HL-60 (cell line): ENCODE measurements around the gene CLCA4.

ENCODE experiments used
- DNase-seq, 2 experiments: peaks; one replicate each; pipeline ENCODE4 v3.0.0-alpha.2; 2010 to 2020; ENCODE audit warnings: low read depth in 1 of 2, low spot score in 1 of 2
- H3K27ac ChIP-seq: fragments of 250-450 bp; sonication (Bioruptor Pico); replicated peaks from 2 replicates; pipeline ENCODE4 v1.5.1; 2020; ENCODE audit warnings: mild to moderate bottlenecking, moderate library complexity
- H3K27me3 ChIP-seq: fragments of 250-450 bp; sonication (Bioruptor Pico); 2 replicates; pipeline ENCODE4 v1.5.1; 2021; ENCODE audit warnings: mild to moderate bottlenecking, moderate library complexity; ENCODE audit not compliant: insufficient read depth, poor library complexity, severe bottlenecking
- H3K4me3 ChIP-seq: replicated peaks from 2 replicates; pipeline ENCODE4 v1.5.1; 2011; ENCODE audit warnings: mild to moderate bottlenecking, control low read depth, low read length; ENCODE audit not compliant: insufficient read depth
- GABPA ChIP-seq: IDR thresholded peaks from 2 replicates; pipeline ENCODE4 v1.6.1; 2012; ENCODE audit warnings: low read depth
- POLR2AphosphoS5 ChIP-seq: IDR thresholded peaks from 2 replicates; pipeline ENCODE4 v1.6.1; 2012; ENCODE audit warnings: low read depth
- SPI1 ChIP-seq: IDR thresholded peaks from 2 replicates; pipeline ENCODE4 v1.6.1; 2012; ENCODE audit warnings: low read depth, mild to moderate bottlenecking, borderline replicate concordance
- TF ChIP-seq, protein P1 (sequence below): IDR thresholded peaks from 2 replicates; pipeline ENCODE4 v1.6.1; 2012; ENCODE audit warnings: low read depth; ENCODE audit not compliant: insufficient replicate concordance
- TF ChIP-seq, protein P2 (sequence below): IDR thresholded peaks from one replicate; pipeline ENCODE4 v1.5.1; 2011; ENCODE audit warnings: low read length, control low read depth, inconsistent platforms; ENCODE audit not compliant: insufficient read depth

Gene CLCA4

DNA sequence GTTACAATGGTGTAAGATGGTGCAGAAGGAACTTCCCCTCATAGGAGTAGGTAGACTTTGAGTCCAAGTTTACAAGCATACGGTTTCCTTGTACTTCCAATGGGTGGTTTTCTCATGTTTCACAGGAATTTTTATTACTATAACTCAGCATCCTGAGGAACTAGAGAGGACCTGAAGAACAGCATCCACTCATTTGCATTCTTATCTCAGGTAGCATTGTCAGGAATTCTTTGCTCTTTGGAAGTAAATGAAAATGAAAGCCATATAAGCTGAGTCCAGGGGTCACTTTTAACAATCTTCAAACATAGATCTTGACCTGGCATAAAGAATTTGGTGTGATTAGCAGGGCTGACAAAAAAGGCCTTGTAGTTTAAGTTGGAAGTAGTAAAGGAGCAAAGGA is 34.4 kb downstream of the CLCA4 start:
- Histone ChIP-seq H3K27ac (no peak overlapping the region), H3K27me3 (no peaks in the 10 kb centered on the region), H3K4me3 (no peak overlapping the region)
- TF ChIP-seq GABPA (no peak), SPI1 (no peak), POLR2AphosphoS5 (no peak)
- TF ChIP-seq, protein P1, sequence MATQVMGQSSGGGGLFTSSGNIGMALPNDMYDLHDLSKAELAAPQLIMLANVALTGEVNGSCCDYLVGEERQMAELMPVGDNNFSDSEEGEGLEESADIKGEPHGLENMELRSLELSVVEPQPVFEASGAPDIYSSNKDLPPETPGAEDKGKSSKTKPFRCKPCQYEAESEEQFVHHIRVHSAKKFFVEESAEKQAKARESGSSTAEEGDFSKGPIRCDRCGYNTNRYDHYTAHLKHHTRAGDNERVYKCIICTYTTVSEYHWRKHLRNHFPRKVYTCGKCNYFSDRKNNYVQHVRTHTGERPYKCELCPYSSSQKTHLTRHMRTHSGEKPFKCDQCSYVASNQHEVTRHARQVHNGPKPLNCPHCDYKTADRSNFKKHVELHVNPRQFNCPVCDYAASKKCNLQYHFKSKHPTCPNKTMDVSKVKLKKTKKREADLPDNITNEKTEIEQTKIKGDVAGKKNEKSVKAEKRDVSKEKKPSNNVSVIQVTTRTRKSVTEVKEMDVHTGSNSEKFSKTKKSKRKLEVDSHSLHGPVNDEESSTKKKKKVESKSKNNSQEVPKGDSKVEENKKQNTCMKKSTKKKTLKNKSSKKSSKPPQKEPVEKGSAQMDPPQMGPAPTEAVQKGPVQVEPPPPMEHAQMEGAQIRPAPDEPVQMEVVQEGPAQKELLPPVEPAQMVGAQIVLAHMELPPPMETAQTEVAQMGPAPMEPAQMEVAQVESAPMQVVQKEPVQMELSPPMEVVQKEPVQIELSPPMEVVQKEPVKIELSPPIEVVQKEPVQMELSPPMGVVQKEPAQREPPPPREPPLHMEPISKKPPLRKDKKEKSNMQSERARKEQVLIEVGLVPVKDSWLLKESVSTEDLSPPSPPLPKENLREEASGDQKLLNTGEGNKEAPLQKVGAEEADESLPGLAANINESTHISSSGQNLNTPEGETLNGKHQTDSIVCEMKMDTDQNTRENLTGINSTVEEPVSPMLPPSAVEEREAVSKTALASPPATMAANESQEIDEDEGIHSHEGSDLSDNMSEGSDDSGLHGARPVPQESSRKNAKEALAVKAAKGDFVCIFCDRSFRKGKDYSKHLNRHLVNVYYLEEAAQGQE: no peak
- TF ChIP-seq, protein P2, sequence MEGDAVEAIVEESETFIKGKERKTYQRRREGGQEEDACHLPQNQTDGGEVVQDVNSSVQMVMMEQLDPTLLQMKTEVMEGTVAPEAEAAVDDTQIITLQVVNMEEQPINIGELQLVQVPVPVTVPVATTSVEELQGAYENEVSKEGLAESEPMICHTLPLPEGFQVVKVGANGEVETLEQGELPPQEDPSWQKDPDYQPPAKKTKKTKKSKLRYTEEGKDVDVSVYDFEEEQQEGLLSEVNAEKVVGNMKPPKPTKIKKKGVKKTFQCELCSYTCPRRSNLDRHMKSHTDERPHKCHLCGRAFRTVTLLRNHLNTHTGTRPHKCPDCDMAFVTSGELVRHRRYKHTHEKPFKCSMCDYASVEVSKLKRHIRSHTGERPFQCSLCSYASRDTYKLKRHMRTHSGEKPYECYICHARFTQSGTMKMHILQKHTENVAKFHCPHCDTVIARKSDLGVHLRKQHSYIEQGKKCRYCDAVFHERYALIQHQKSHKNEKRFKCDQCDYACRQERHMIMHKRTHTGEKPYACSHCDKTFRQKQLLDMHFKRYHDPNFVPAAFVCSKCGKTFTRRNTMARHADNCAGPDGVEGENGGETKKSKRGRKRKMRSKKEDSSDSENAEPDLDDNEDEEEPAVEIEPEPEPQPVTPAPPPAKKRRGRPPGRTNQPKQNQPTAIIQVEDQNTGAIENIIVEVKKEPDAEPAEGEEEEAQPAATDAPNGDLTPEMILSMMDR: no peak
- no peak for DNase-seq

DNA sequence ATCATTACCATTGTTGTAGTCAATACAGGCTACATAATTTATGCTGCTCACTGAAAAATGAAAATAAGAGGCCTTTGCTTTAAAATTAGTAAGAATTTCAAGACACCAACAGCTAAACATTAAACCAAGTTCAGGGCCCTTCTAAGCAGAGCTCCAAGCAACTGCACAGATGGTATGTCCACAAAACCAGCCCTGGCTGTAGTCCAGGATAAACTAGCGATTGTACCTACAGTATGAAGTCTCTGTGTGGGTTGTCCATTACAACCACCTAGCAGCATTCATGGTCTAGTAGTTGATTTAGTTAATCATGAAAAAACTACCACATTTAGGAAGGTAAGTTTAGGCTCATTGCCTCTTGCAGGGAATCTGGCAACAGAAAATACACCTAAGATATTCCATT is 35.3 kb downstream of the CLCA4 start:
- no peak overlapping the region for H3K4me3 ChIP-seq
- no peak for DNase-seq
- no peak overlapping the region for H3K27ac ChIP-seq
- TF ChIP-seq, protein P2: no peak
- TF ChIP-seq POLR2AphosphoS5: no peak
- no peak for TF ChIP-seq SPI1
- TF ChIP-seq GABPA: no peak
- TF ChIP-seq, protein P1: no peak
- H3K27me3 ChIP-seq: no peaks in the 10 kb centered on the region

DNA sequence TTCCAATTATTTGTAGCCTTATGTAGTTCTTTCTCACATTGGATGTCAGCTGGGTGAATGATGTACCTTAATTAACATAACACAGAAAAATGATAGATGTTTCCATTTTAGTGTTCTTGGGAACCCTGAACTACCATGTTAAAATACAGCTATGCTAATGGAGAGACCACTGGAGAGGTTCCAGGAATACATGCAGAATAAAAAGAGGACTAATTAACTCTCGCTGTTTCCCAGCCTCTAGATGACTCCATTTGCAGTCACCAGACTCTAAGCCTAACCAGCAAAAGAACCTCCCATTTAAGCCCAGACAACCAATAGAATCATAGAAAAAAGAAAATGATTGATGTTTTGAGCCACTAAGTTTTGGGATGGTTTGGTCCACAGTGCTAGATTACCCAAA is 36.2 kb downstream of the CLCA4 start:
- no peak for DNase-seq
- H3K27me3 ChIP-seq: no peaks in the 10 kb centered on the region
- no peak overlapping the region for H3K27ac ChIP-seq
- H3K4me3 ChIP-seq: no peak overlapping the region
- TF ChIP-seq, protein P1: no peak
- TF ChIP-seq, protein P2: no peak
- no peak for TF ChIP-seq GABPA
- TF ChIP-seq SPI1: no peak
- TF ChIP-seq POLR2AphosphoS5: no peak
